ENCODE data around the gene TAPBP. TPM values are rescaled to one million over a fixed set of nuclear protein-coding genes. Genes with fewer than 3 reads are reported as not detected.
A peak's percentile ranks its signal among the peaks of the same experiment; 100 is the strongest.

TAPBP gene
- total RNA-seq, 1 donor from 2014 or later, result 59.9 TPM

DNA sequence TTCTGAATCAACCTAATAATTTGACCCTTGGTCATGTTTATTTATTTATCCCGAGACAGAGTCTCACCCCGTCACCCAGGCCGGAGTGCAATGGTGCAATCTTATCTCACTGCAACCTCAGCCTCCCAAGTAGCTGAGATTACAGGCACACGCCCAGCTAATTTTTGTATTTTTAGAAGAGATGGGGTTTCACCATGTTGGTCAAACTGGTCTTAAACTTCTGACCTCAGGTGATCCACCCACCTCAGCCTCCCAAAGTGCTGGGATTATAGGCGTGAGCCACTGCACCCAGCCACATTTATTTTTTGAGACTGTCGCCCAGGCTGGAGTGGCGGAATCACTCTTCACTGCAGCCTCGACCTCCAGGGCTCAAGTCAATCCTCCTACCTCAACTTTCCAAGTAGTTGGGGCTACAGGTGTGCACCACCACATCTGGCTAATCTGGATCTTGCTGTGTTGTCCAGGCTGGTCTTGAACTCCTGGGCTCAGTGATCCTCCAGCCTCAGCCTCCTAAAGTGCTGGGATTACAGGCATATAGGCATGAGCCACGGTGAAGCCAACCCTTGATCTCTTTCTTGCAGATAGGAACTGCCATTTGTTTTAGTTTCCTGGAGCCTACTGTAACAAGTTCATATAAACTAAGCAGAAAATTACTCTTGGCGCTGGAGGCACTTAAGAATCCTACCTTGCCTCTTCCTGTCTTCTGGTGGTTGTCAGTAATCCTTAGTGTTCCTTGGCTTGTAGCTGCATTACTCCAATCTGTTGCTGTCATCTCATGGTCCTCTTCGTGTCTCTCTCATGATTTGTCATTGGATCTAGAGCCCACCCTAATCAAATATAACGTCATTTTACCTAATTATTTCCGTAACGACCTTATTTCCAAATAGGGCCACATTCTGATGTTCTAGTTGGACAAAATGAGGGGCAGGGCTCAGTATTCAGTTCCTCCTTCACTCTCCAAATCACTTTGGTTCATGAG is 39.7 kb downstream of the TAPBP start:
- H3K27ac ChIP-seq, result no peak overlapping the region
- peaks cover 70% of the 10 kb centered on the region for H3K4me1 ChIP-seq
- H3K9me3 ChIP-seq, result no peaks in the 10 kb centered on the region
- no peak for TF ChIP-seq CTCF (IDR thresholded peaks at IDR 0.05)
- TF ChIP-seq POLR2A (IDR thresholded peaks at IDR 0.05), result no peak
- TF ChIP-seq POLR2AphosphoS5 (IDR thresholded peaks at IDR 0.05; ENCODE audit: insufficient read depth in 1 of 2, low read depth in 1 of 2), result no peak
- H3K4me3 ChIP-seq, result no peak overlapping the region
- no peaks in the 10 kb centered on the region for H3K27me3 ChIP-seq
- no peak for DNase-seq (ENCODE audit: extremely low spot score in 2 of 2)
- intact Hi-C loops (cut with DNase I), result loop anchor here (5.0 kb wide), 1 partner anchor 72 kb away; the partner anchor contains the start of genes HSD17B8, RXRB and SLC39A7
- H3K36me3 ChIP-seq, result peaks cover 0 to 34% of the 10 kb centered on the region in 2 donors

DNA sequence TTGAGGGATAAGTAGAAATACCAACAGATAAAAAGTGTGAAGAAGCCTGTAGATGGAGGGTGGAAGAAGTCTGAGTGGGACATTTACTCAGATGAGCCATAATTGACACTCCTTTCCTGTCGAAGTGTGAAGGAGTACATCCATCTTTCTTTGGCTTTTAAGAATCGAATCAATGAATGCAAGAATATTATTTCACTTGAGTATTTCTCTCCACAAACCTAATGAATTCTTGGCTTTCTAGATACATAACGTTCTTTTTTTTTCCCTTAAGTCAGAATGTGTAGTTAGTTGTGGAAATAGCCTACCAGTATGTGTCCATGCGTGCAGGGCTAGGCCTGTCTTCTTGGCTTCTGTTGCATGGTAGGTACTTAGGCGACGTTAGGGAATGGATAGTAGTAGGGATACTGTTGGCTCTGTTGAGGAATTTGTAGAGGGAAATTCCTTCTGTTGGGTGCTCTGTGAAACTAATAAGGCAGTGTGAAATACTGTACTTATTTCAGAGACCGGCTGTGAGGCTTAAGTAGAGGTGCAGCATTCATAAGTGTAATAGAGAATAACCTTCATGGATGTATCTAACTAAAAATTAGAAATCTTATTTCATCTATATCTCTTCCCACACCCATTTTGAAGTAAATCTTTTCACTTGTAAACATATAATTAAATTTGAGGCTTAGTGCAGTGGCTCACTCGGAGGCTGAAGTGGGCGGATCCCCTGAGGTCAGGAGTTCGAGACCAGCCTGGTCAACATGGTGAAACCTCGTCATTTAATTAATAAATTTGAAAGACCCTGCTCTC is 40.6 kb downstream of the TAPBP start:
- no peak overlapping the region for H3K27ac ChIP-seq
- no peaks in the 10 kb centered on the region for H3K27me3 ChIP-seq
- TF ChIP-seq POLR2AphosphoS5 (IDR thresholded peaks at IDR 0.05; ENCODE audit: insufficient read depth in 1 of 2, low read depth in 1 of 2), result no peak
- no peak for TF ChIP-seq POLR2A (IDR thresholded peaks at IDR 0.05)
- DNase-seq (ENCODE audit: extremely low spot score in 2 of 2), result no peak
- H3K9me3 ChIP-seq, result no peaks in the 10 kb centered on the region
- peak overlapping the region; percentile 59 to 69 for H3K4me3 ChIP-seq
- H3K36me3 ChIP-seq, result peaks cover 0 to 41% of the 10 kb centered on the region in 2 donors
- intact Hi-C loops (cut with DNase I), result loop anchor here (5.0 kb wide), 1 partner anchor 71 kb away; the partner anchor contains the start of genes HSD17B8, RXRB and SLC39A7
- H3K4me1 ChIP-seq, result peaks cover 69% of the 10 kb centered on the region

DNA sequence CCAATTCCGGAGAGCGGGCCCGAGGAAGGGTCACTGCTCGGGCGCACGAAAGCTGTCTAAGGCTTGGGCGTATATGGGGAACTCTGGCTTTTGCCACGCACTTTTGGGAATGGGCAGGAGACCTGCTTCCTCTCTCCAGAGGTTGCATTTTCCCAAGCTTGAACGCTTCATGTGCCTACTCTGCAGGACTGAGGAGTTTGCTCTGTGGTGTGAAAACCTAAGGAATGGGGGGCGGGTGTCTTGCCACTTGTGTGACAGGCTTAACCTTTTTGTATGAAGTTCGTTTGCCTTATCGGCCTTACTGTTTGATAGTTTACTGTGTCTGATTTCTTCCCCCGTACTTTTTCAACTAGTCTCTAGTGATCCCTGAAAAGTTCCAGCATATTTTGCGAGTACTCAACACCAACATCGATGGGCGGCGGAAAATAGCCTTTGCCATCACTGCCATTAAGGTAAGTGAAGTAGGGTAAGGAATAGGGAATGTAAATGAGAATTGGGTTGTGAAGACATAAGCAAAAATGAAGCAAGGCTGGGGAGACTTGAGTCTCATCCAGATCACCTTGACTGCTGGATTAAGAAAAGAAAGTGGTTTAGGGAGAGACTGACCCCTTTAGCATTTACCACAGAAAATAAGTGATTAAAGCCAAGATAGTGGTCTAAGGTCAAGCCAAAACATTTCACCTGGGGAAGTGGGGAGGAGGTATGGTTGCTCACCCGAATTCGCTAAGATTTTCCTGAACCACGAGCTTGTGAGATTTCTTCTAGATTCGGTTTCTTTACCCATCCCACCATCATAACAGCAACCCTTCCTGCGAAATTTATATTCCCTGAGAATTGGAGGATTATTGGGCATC is 41.4 kb downstream of the TAPBP start:
- no peak for DNase-seq (ENCODE audit: extremely low spot score in 2 of 2)
- peaks cover 0 to 49% of the 10 kb centered on the region in 2 donors for H3K36me3 ChIP-seq

DNA sequence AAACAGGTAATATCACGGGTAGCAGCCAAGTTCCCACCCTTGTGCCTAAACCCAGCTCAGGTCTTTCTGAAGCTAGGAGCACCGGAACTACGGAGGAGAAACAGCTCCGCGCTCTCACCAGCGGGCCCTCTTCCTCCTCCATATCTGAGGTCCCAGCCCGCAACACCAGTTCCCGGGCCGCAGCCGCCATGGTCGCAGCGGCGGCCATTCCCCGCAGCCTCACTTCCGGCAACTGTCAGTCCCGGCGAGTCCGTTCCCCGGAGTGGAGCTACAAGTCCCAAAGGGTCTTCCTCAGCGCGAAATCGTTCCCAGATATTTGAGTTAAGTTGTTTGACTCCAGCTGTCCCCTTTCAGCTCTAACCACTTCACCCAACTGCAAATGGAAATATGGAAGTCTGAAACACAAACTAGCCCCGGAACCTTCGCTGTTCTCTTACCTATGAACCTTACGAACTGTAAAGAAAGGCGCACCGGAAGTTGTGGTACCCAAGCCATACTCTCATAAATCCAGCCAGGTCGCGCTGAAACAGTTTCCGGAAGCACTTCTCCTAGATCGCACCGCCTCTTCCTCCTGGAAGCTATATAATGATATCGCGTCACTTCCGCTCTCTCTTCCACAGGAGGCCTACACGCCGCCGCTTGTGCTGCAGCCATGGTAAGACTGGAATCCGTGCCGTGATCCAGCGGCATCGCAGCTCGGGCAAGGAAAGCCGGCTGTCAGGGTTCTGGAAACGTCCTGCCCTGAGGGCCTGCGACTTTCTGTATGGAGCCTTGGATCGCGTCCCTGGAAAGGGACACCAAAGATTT is 42.2 kb downstream of the TAPBP start, which contains the start of the genes RPS18 and VPS52:
Gene RPS18, plus strand, starts transcription at position 608 of the 807 bp plus-strand sequence. Its CDS starts 45 bp downstream, at position 653.
Gene VPS52, minus strand, starts transcription at position 409 of the 807 bp plus-strand sequence. Its CDS starts 201 bp downstream, at position 208.
- peaks cover 58% of the 10 kb centered on the region for H3K4me1 ChIP-seq
- peaks cover 0 to 56% of the 10 kb centered on the region in 2 donors for H3K36me3 ChIP-seq

More for the DNA sequence above, 41.4 kb downstream of the TAPBP start:
- intact Hi-C loops (cut with DNase I), result loop anchor here (5.0 kb wide), 1 partner anchor 70 kb away; the partner anchor contains the start of genes HSD17B8, RXRB and SLC39A7
- Histone ChIP-seq H3K27me3 (no peaks in the 10 kb centered on the region), H3K27ac (peak overlapping the region; percentile 23), H3K9me3 (no peaks in the 10 kb centered on the region), H3K4me3 (peak overlapping the region; percentile 59 to 69), H3K4me1 (peaks cover 61% of the 10 kb centered on the region)
- TF ChIP-seq POLR2AphosphoS5 (IDR thresholded peaks at IDR 0.05; ENCODE audit: insufficient read depth in 1 of 2, low read depth in 1 of 2) (peak in 1 of 2 donors; percentile 37), CTCF (IDR thresholded peaks at IDR 0.05) (no peak)

More for the DNA sequence above, 42.2 kb downstream of the TAPBP start, which contains the start of the genes RPS18 and VPS52:
- peak in 1 of 2 donors; percentile 99 for DNase-seq (ENCODE audit: extremely low spot score in 2 of 2)
- TF ChIP-seq POLR2AphosphoS5 (IDR thresholded peaks at IDR 0.05; ENCODE audit: insufficient read depth in 1 of 2, low read depth in 1 of 2) (peak; percentile 100), POLR2A (IDR thresholded peaks at IDR 0.05) (peak in 1 of 2 donors; percentile 94), CTCF (IDR thresholded peaks at IDR 0.05) (no peak)
- Histone ChIP-seq H3K9me3 (no peaks in the 10 kb centered on the region), H3K27me3 (no peaks in the 10 kb centered on the region), H3K4me3 (peak within 1 kb of the TSS; percentile 59 to 69), H3K27ac (peak within 1 kb of the TSS; percentile 83)
- intact Hi-C loops (cut with DNase I), result loop anchor here (5.0 kb wide), 1 partner anchor 69 kb away; the partner anchor contains the start of genes HSD17B8, RXRB and SLC39A7

Data from vagina (tissue), 2 donors.